Vagina (tissue), 2 donors: Measurements from ENCODE around the gene COQ8A.

ENCODE experiments used
- CTCF ChIP-seq, 3 experiments: fragments of 450-650 bp in 2 of 3; fragments of 200-600 bp in 1 of 3; sonication (generic) in 1 of 3; IDR thresholded peaks; one replicate each; pipeline ENCODE4 v1.5.1; 2017 to 2019; ENCODE audit warnings: antibody characterized with exemption in 3 of 3, mild to moderate bottlenecking in 2 of 3, moderate library complexity in 2 of 3
- POLR2A ChIP-seq, 2 donors: fragments of 450-650 bp; IDR thresholded peaks; one replicate each; pipeline ENCODE4 v1.6.1; 2017; ENCODE audit warnings: antibody characterized with exemption in 2 of 2, mild to moderate bottlenecking in 2 of 2, moderate library complexity in 2 of 2
- POLR2AphosphoS5 ChIP-seq, 2 donors: sonication (generic); formaldehyde crosslinking; IDR thresholded peaks; one replicate each; pipeline ENCODE4 v1.9.0; 2017; ENCODE audit warnings: antibody characterized with exemption in 2 of 2, mild to moderate bottlenecking in 2 of 2, low read depth in 1 of 2; ENCODE audit not compliant: insufficient read depth in 1 of 2

- no peak for TF ChIP-seq CTCF (IDR thresholded peaks at IDR 0.05)
- TF ChIP-seq POLR2A (IDR thresholded peaks at IDR 0.05) = no peak
- no peak for TF ChIP-seq POLR2AphosphoS5 (IDR thresholded peaks at IDR 0.05; ENCODE audit: insufficient read depth in 1 of 2, low read depth in 1 of 2)
These were observed 45.9 kb downstream of the COQ8A start for GRCh38 chr1:226985839-226986463.
